RWPE2 (cell line): ENCODE data around the gene ARSG.

ENCODE experiments used
- ATAC-seq: fragments of 200-7000 bp; cut with Tn5 transposase; 3 replicates; pipeline ENCODE4 v1.9.1; 2021; ENCODE audit warnings: low read depth
- DNase-seq: peaks from one replicate; pipeline ENCODE4 v3.0.0-alpha.2; 2020; ENCODE audit warnings: low spot score
- H3K27ac ChIP-seq: fragments of 450-650 bp; 2 replicates; pipeline ENCODE4 v1.5.1; 2017; ENCODE audit warnings: mild to moderate bottlenecking; ENCODE audit not compliant: poor library complexity, severe bottlenecking
- H3K27me3 ChIP-seq: fragments of 250-450 bp; sonication (Bioruptor Pico); 2 replicates; pipeline ENCODE4 v1.5.1; 2021; ENCODE audit warnings: mild to moderate bottlenecking, moderate library complexity; ENCODE audit not compliant: insufficient read depth, poor library complexity, severe bottlenecking
- H3K36me3 ChIP-seq: fragments of 250-450 bp; sonication (Bioruptor Pico); 2 replicates; pipeline ENCODE4 v1.5.1; 2020; ENCODE audit warnings: low read depth, mild to moderate bottlenecking, moderate library complexity
- H3K4me1 ChIP-seq: fragments of 250-450 bp; sonication (Bioruptor Pico); 2 replicates; pipeline ENCODE4 v1.5.1; 2021; ENCODE audit warnings: mild to moderate bottlenecking, moderate library complexity; ENCODE audit not compliant: insufficient read depth, poor library complexity, severe bottlenecking
- H3K4me3 ChIP-seq: fragments of 250-450 bp; sonication (Bioruptor Pico); 2 replicates; pipeline ENCODE4 v1.5.1; 2021; ENCODE audit warnings: mild to moderate bottlenecking, moderate library complexity; ENCODE audit not compliant: severe bottlenecking
- H3K9me3 ChIP-seq: fragments of 250-450 bp; sonication (Bioruptor Pico); 2 replicates; pipeline ENCODE4 v1.5.1; 2021; ENCODE audit warnings: mild to moderate bottlenecking, moderate library complexity; ENCODE audit not compliant: severe bottlenecking
- TF ChIP-seq, protein P1 (sequence below): fragments of 450-650 bp; IDR thresholded peaks from one replicate; pipeline ENCODE4 v1.5.1; 2017; ENCODE audit warnings: mild to moderate bottlenecking, moderate library complexity; ENCODE audit not compliant: poor library complexity, severe bottlenecking

The ARSG gene

GRCh38 chr17:68460146-68460545, 168.9 kb downstream of the ARSG start:
- Histone ChIP-seq H3K36me3 (no peaks in the 10 kb centered on the region), H3K4me3 (no peak overlapping the region), H3K27me3 (no peaks in the 10 kb centered on the region), H3K9me3 (no peaks in the 10 kb centered on the region), H3K27ac (no peak overlapping the region), H3K4me1 (peaks cover 26% of the 10 kb centered on the region)
- TF ChIP-seq, protein P1, sequence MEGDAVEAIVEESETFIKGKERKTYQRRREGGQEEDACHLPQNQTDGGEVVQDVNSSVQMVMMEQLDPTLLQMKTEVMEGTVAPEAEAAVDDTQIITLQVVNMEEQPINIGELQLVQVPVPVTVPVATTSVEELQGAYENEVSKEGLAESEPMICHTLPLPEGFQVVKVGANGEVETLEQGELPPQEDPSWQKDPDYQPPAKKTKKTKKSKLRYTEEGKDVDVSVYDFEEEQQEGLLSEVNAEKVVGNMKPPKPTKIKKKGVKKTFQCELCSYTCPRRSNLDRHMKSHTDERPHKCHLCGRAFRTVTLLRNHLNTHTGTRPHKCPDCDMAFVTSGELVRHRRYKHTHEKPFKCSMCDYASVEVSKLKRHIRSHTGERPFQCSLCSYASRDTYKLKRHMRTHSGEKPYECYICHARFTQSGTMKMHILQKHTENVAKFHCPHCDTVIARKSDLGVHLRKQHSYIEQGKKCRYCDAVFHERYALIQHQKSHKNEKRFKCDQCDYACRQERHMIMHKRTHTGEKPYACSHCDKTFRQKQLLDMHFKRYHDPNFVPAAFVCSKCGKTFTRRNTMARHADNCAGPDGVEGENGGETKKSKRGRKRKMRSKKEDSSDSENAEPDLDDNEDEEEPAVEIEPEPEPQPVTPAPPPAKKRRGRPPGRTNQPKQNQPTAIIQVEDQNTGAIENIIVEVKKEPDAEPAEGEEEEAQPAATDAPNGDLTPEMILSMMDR = no peak
- no peak for ATAC-seq
- no peak for DNase-seq

DNA sequence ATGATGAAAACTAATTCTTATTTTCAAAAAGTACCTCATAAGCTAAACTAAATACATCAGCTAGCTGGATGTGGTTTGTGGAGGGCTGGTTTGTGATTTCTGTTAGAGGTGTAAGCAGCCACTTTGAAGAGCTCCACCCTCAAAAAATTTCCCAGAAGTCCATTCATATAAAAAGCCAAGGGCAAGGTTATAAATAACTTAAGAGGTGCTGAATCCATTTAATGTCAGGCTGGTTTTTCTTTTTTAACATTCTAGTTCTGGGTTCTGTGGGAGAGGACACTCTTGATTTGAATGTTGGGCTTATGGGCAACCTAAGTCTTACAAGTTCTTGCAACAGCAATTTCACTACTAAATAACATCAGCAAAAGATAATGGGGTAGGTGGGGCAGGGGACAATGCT, 169.4 kb downstream of the ARSG start:
- no peak overlapping the region for H3K27ac ChIP-seq
- no peak for ATAC-seq
- TF ChIP-seq, protein P1 = no peak
- H3K4me3 ChIP-seq = no peak overlapping the region
- H3K4me1 ChIP-seq = peaks cover 22% of the 10 kb centered on the region
- no peak for DNase-seq
- H3K36me3 ChIP-seq = no peaks in the 10 kb centered on the region
- no peaks in the 10 kb centered on the region for H3K9me3 ChIP-seq
- H3K27me3 ChIP-seq = no peaks in the 10 kb centered on the region

DNA sequence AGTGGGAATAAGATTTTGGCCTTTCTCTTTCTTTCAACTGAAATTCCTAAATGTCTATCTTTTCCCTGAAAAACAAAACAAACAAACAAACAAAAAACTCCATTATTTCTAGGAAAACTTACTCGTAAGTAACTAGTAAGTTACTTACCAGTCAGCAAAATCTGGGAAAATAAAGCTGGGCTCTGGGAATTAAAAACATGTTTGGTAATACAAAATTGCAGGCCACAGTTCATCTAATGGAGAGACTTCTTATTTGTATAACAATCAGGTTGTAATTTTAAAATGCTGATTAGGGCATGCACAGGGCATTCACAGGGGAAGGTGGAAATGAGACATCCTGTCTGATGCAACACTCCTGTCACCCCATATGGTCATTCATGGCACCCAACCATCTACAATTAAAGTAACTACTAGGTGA, 169.8 kb downstream of the ARSG start:
- Histone ChIP-seq H3K4me3 (no peak overlapping the region), H3K9me3 (no peaks in the 10 kb centered on the region), H3K36me3 (no peaks in the 10 kb centered on the region), H3K27me3 (no peaks in the 10 kb centered on the region), H3K4me1 (peaks cover 18% of the 10 kb centered on the region), H3K27ac (no peak overlapping the region)
- TF ChIP-seq, protein P1 = no peak
- DNase-seq (no peak), ATAC-seq (no peak)

- DNase-seq (no peak), ATAC-seq (no peak)
- Histone ChIP-seq H3K4me3 (no peak overlapping the region), H3K27me3 (no peaks in the 10 kb centered on the region), H3K4me1 (peaks cover 15% of the 10 kb centered on the region), H3K27ac (no peak overlapping the region), H3K36me3 (no peaks in the 10 kb centered on the region), H3K9me3 (no peaks in the 10 kb centered on the region)
- TF ChIP-seq, protein P1 = no peak
Observed at GRCh38 chr17:68461589-68461988, 170.3 kb downstream of the ARSG start.

- no peaks in the 10 kb centered on the region for H3K27me3 ChIP-seq
- peaks cover 15% of the 10 kb centered on the region for H3K4me1 ChIP-seq
- TF ChIP-seq, protein P1 = peak; percentile 85
- DNase-seq (no peak), ATAC-seq (peak; percentile 87)
- H3K9me3 ChIP-seq = no peaks in the 10 kb centered on the region
- no peak overlapping the region for H3K4me3 ChIP-seq
- no peaks in the 10 kb centered on the region for H3K36me3 ChIP-seq
- no peak overlapping the region for H3K27ac ChIP-seq
Observed at GRCh38 chr17:68462381-68463210, 171.3 kb downstream of the ARSG start.
